ENCODE measurements around the gene AXDND1. TPM values are rescaled to one million over a fixed set of nuclear protein-coding genes. Genes with fewer than 3 reads are reported as not detected.
"Not testable (repeated sequence)": the region's sequence is repeated elsewhere in the genome, so short reads cannot be mapped to it uniquely, and the experiment has no call there.

Gene AXDND1
- total RNA-seq, 1 donor from 2014 or later: 1.4 TPM

DNA sequence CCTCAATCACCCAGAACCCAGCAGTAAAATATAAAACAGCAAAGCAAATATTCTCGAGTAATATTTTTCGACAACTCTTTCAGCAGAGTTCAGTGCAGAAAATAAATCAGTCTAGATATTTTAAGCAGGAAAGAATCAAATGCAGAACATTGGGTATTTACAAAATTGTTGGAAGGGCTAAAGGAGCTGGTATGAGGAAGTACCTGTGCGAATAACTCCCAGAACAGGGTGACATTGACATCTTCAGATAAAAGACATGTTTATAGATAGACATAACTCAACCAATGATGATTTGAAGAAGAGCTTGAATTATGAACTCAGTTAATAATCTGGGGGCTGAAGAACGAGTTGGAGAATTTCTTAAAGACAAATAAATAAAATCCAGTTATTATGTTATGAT lies 6.4 kb downstream of the AXDND1 start:
- Mint-ChIP-seq H3K4me1 (no peaks in the 10 kb centered on the region), H3K4me3 (no peak overlapping the region), H3K36me3 (no peaks in the 10 kb centered on the region), H3K9me3 (no peaks in the 10 kb centered on the region), H3K27me3 (ENCODE audit: low read depth) (no peaks in the 10 kb centered on the region), H3K27ac (no peak overlapping the region)
- DNase-seq (ENCODE audit: low spot score in 2 of 2, unreplicated experiment in 2 of 2): no peak
- TF ChIP-seq, protein P1, sequence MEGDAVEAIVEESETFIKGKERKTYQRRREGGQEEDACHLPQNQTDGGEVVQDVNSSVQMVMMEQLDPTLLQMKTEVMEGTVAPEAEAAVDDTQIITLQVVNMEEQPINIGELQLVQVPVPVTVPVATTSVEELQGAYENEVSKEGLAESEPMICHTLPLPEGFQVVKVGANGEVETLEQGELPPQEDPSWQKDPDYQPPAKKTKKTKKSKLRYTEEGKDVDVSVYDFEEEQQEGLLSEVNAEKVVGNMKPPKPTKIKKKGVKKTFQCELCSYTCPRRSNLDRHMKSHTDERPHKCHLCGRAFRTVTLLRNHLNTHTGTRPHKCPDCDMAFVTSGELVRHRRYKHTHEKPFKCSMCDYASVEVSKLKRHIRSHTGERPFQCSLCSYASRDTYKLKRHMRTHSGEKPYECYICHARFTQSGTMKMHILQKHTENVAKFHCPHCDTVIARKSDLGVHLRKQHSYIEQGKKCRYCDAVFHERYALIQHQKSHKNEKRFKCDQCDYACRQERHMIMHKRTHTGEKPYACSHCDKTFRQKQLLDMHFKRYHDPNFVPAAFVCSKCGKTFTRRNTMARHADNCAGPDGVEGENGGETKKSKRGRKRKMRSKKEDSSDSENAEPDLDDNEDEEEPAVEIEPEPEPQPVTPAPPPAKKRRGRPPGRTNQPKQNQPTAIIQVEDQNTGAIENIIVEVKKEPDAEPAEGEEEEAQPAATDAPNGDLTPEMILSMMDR (IDR thresholded peaks at IDR 0.05; ENCODE audit: unreplicated experiment): no peak

DNA sequence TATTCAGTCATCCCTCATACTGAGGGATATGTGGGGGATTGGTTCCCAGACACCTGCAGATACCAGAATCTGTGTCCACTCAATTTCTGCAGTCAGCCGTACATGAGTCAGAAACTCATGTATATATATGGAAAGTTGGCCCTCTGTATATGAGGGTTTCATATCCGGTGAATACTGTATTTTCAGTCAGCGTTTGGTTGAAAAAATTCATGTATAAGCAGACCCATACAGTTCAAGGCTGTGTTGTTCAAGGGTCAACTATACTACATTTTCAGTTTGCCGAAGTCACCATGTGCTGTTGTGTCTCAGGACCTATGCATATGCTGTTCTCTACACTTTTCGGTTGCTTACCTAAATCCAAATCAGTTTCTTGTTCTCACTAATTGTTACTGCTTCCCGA lies 10.5 kb downstream of the AXDND1 start:
- no peak overlapping the region for H3K4me3 Mint-ChIP-seq
- H3K4me1 Mint-ChIP-seq: no peaks in the 10 kb centered on the region
- H3K36me3 Mint-ChIP-seq: no peaks in the 10 kb centered on the region
- H3K27me3 Mint-ChIP-seq (ENCODE audit: low read depth): no peaks in the 10 kb centered on the region
- TF ChIP-seq, protein P1 (IDR thresholded peaks at IDR 0.05; ENCODE audit: unreplicated experiment): no peak
- no peak overlapping the region for H3K27ac Mint-ChIP-seq
- DNase-seq (ENCODE audit: low spot score in 2 of 2, unreplicated experiment in 2 of 2): no peak
- H3K9me3 Mint-ChIP-seq: no peaks in the 10 kb centered on the region

DNA sequence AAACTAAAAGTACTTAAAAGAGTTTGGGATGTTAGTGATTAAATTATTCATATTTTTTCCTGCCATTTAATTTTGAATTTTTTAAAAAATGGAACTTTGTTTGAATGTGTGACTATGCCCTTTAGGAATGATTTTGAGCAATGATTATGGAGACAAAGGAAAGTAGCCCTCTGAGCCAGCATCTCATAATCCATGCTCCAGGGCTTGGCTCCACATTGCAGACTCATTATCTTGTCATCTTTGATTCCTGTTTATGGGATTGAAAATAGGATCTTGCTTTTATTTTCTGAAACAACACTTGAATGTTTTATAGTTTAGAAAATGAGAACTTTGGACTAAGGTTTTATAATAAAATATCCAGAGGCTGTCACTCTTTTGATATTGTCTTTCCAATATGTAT lies 14.5 kb downstream of the AXDND1 start:
- Mint-ChIP-seq H3K4me3 (no peak overlapping the region), H3K9me3 (no peaks in the 10 kb centered on the region), H3K27ac (no peak overlapping the region), H3K4me1 (no peaks in the 10 kb centered on the region), H3K27me3 (ENCODE audit: low read depth) (no peaks in the 10 kb centered on the region), H3K36me3 (no peaks in the 10 kb centered on the region)
- TF ChIP-seq, protein P1 (IDR thresholded peaks at IDR 0.05; ENCODE audit: unreplicated experiment): no peak
- DNase-seq (ENCODE audit: low spot score in 2 of 2, unreplicated experiment in 2 of 2): no peak

DNA sequence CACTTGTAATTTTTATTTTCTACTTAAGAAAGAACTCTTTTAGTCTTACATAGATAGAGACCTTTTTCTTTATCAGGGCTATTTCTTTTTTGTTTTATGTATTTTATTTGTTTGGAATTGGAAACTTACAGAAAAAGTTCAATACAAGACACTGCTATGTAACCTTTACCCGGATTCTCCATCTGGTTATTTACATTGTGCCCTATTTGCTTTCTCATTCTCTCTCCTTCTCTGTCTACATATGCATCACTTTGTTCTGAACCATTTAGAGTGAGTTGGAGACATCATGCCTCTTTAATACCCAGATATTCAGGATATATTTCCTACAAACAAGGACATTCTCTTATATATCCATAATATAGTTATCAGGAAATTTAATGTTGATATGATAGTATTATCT lies 18.3 kb downstream of the AXDND1 start:
- TF ChIP-seq, protein P1 (IDR thresholded peaks at IDR 0.05; ENCODE audit: unreplicated experiment): no peak
- H3K4me3 Mint-ChIP-seq: no peak overlapping the region
- no peak overlapping the region for H3K27ac Mint-ChIP-seq
- no peaks in the 10 kb centered on the region for H3K4me1 Mint-ChIP-seq
- no peaks in the 10 kb centered on the region for H3K9me3 Mint-ChIP-seq
- H3K36me3 Mint-ChIP-seq: no peaks in the 10 kb centered on the region
- no peaks in the 10 kb centered on the region for H3K27me3 Mint-ChIP-seq (ENCODE audit: low read depth)
- no peak for DNase-seq (ENCODE audit: low spot score in 2 of 2, unreplicated experiment in 2 of 2)

DNA sequence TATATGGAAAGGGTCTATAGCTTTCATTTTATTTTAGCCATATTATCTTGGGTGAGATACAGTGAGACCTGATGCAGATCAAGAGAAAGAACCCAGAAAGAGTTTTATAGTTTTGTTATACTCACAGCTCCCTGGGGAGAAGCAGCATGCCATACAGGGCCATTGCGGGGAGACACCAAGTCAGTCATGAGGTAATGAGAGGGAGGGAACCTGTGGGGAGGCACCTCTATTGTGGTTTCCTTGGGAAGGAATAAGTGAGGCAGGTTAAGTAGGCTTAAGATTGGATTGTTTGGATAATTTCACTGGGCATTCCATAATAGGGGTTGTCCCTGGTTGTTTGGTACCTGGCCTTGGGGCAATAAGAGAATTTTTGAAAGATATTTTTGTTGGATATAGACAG lies 19.7 kb downstream of the AXDND1 start:
- H3K27me3 Mint-ChIP-seq (ENCODE audit: low read depth): no peaks in the 10 kb centered on the region
- H3K27ac Mint-ChIP-seq: no peak overlapping the region
- H3K4me3 Mint-ChIP-seq: no peak overlapping the region
- DNase-seq (ENCODE audit: low spot score in 2 of 2, unreplicated experiment in 2 of 2): no peak
- H3K4me1 Mint-ChIP-seq: no peaks in the 10 kb centered on the region
- TF ChIP-seq, protein P1 (IDR thresholded peaks at IDR 0.05; ENCODE audit: unreplicated experiment): no peak
- H3K9me3 Mint-ChIP-seq: no peaks in the 10 kb centered on the region
- no peaks in the 10 kb centered on the region for H3K36me3 Mint-ChIP-seq

DNA sequence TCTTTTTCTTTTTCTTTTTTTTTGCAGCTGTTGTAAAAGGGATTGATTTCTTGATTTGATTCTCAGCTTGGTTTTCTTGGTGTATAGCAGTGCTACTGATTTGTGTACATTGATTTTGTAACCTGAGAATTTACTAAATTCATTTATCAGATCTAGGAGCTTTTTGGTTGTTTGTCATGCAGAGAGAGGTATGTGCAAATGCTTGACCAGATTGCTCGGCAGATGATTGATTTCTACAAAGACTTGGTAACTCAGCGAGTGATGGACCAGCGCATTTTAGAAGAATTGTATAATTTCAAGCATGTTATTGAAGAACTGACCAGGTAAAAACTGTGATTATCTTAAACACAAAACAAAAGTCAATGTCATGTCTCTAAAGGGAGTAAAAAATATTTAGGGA lies 27.9 kb downstream of the AXDND1 start:
- TF ChIP-seq, protein P1 (IDR thresholded peaks at IDR 0.05; ENCODE audit: unreplicated experiment): no peak
- H3K27ac Mint-ChIP-seq: no peak overlapping the region
- no peaks in the 10 kb centered on the region for H3K27me3 Mint-ChIP-seq (ENCODE audit: low read depth)
- H3K4me1 Mint-ChIP-seq: no peaks in the 10 kb centered on the region
- H3K9me3 Mint-ChIP-seq: peaks cover 34% of the 10 kb centered on the region
- DNase-seq (ENCODE audit: low spot score in 2 of 2, unreplicated experiment in 2 of 2): no peak
- H3K36me3 Mint-ChIP-seq: peaks cover 4% of the 10 kb centered on the region
- no peak overlapping the region for H3K4me3 Mint-ChIP-seq

DNA sequence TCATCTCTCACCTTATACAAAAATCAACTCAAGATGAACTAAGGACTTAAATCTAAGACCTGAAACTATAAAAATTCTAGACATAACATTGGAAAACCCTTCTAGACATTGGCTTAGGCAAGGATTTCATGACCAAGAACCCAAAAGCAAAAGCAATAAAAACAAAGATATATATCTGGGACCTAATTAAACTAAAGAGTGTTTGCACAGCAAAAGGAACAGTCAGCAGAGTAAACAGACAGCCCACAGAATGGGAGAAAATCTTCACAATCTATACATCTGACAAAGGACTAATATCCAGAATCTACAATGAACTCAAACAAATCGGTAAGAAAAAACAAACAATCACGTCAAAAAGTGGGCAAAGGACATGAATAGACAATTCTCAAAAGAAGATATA lies 33.6 kb downstream of the AXDND1 start:
- DNase-seq (ENCODE audit: low spot score in 2 of 2, unreplicated experiment in 2 of 2); H3K4me1 Mint-ChIP-seq; H3K27ac Mint-ChIP-seq; H3K4me3 Mint-ChIP-seq; H3K9me3 Mint-ChIP-seq; H3K27me3 Mint-ChIP-seq (ENCODE audit: low read depth); H3K36me3 Mint-ChIP-seq: not testable (repeated sequence)

DNA sequence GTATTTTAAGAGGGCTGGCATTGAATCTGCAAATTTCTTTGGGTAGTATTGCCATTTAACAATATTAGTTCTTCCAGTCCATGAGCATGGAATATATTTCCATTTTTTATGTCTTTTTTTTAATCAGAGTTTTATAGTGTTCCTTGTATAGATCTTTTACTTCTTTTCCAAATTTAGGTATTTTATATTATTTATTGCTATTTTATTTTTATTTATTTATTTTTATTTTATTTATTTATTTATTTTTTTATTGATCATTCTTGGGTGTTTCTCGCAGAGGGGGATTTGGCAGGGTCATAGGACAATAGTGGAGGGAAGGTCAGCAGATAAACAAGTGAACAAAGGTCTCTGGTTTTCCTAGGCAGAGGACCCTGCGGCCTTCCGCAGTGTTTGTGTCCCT lies 52.0 kb downstream of the AXDND1 start:
- not testable (repeated sequence) for DNase-seq (ENCODE audit: low spot score in 2 of 2, unreplicated experiment in 2 of 2); H3K4me1 Mint-ChIP-seq; H3K4me3 Mint-ChIP-seq; H3K27me3 Mint-ChIP-seq (ENCODE audit: low read depth); H3K27ac Mint-ChIP-seq; H3K36me3 Mint-ChIP-seq
- H3K9me3 Mint-ChIP-seq: peaks cover 16% of the 10 kb centered on the region

DNA sequence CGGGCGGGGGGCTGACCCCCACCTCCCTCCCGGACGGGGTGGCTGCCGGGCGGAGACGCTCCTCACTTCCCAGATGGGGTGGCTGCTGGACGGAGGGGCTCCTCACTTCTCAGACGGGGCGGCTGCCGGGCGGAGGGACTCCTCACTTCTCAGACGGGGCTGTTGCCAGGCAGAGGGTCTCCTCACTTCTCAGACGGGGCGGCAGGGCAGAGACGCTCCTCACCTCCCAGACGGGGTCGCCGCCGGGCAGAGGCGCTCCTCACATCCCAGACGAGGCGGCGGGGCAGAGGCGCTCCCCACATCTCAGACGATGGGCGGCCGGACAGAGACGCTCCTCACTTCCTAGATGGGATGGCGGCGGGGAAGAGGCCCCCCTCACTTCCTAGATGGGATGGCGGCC lies 52.9 kb downstream of the AXDND1 start:
- not testable (repeated sequence) for H3K4me3 Mint-ChIP-seq

More for the DNA sequence above, 52.9 kb downstream of the AXDND1 start:
- H3K27me3 Mint-ChIP-seq (ENCODE audit: low read depth); DNase-seq (ENCODE audit: low spot score in 2 of 2, unreplicated experiment in 2 of 2); H3K27ac Mint-ChIP-seq; H3K36me3 Mint-ChIP-seq; H3K4me1 Mint-ChIP-seq: not testable (repeated sequence)
- H3K9me3 Mint-ChIP-seq: peaks cover 23% of the 10 kb centered on the region
